Effector memory CD4-positive, alpha-beta T cell (primary cell): ENCODE measurements around the gene CYP2S1.
A peak's percentile ranks its signal among the peaks of the same experiment; 100 is the strongest.
"Not testable (repeated sequence)": the region's sequence is repeated elsewhere in the genome, so short reads cannot be mapped to it uniquely, and the experiment has no call there.

Experiments used
- DNase-seq, 3 donors: peaks; one replicate each; pipeline ENCODE4 v3.0.0-alpha.2; 2020
- H3K27ac ChIP-seq: 2 replicates; pipeline ENCODE4 v1.7.0; 2013; ENCODE audit warnings: mild to moderate bottlenecking, low read length, moderate library complexity; ENCODE audit not compliant: insufficient read depth, poor library complexity, severe bottlenecking
- H3K27me3 ChIP-seq: replicated peaks from 2 replicates; pipeline ENCODE4 v1.7.0; 2013; ENCODE audit warnings: mild to moderate bottlenecking, low read length; ENCODE audit not compliant: insufficient read depth, control insufficient read depth, poor library complexity, severe bottlenecking
- H3K36me3 ChIP-seq: 2 replicates; pipeline ENCODE4 v1.7.0; 2013; ENCODE audit warnings: mild to moderate bottlenecking, low read length, moderate library complexity; ENCODE audit not compliant: control insufficient read depth, insufficient read depth
- H3K4me1 ChIP-seq: 2 replicates; pipeline ENCODE4 v1.7.0; 2013; ENCODE audit warnings: low read length, mild to moderate bottlenecking; ENCODE audit not compliant: control insufficient read depth, insufficient read depth, poor library complexity, severe bottlenecking
- H3K4me3 ChIP-seq: 2 replicates; pipeline ENCODE4 v1.7.0; 2013; ENCODE audit warnings: low read length, low read depth, mild to moderate bottlenecking; ENCODE audit not compliant: insufficient read depth, poor library complexity, severe bottlenecking
- H3K9me3 ChIP-seq: 2 replicates; pipeline ENCODE4 v1.7.0; 2013; ENCODE audit warnings: mild to moderate bottlenecking, low read length, moderate library complexity; ENCODE audit not compliant: control insufficient read depth
- total RNA-seq, 3 donors: gene quantifications; one replicate each; lab custom pipeline; 2026; lab: John Stamatoyannopoulos, UW

Gene CYP2S1
- total RNA-seq = 0 to 0.39 (median 0) reads per million in 3 donors

DNA sequence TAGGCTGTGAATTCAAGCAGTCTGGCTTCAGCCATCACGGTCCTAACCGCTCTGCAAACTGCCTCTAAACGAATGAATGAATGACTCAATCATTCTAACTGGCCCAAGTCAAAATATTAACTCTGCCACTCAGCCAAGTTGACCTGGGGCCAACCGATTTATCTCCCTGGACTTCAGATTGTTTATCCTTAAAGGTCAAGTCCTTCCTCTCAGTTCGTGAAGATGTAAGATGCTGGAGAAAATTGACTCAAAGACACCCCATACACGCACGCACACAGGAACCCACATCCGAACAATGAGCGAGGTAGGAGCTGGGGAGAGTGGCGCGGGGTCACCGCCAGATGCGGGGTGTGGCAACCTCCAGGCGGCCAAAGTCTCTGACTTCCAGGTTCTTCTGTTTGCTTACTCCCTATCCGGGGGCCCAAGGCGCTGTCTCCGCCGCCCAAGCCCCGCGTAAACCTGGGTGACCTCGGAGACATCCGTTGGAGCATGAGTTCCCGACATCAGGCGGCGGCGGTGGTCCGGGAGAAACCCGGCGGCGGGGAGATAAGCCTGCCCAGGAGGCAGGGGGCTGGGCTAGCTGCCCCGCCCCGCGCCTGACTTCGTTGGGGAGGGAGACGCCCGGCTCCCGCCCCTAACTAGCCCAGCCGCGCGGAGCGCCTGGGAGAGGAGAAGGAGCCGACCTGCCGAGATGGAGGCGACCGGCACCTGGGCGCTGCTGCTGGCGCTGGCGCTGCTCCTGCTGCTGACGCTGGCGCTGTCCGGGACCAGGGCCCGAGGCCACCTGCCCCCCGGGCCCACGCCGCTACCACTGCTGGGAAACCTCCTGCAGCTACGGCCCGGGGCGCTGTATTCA lies at the start of gene CYP2S1:
Gene CYP2S1 (plus strand): TSS at position 646 of the 856 bp plus-strand sequence. CDS start 46 bp downstream, at position 692.
- no peak for DNase-seq
- no peak within 1 kb of the TSS for H3K27ac ChIP-seq
- no peaks in the 10 kb centered on the region for H3K36me3 ChIP-seq
- H3K27me3 ChIP-seq = peaks cover 27% of the 10 kb centered on the region
- peak within 1 kb of the TSS; percentile 28 for H3K4me3 ChIP-seq
- no peaks in the 10 kb centered on the region for H3K9me3 ChIP-seq
- H3K4me1 ChIP-seq = peaks cover 5% of the 10 kb centered on the region

GRCh38 chr19:41144403-41144802 lies 48.6 kb upstream of the CYP2S1 start:
- Histone ChIP-seq H3K9me3 (no peaks in the 10 kb centered on the region), H3K36me3 (no peaks in the 10 kb centered on the region), H3K27ac (no peak overlapping the region), H3K4me1 (no peaks in the 10 kb centered on the region), H3K4me3 (no peak overlapping the region), H3K27me3 (no peaks in the 10 kb centered on the region)
- peak; percentile 68 to 82 (median 76) for DNase-seq

GRCh38 chr19:41149831-41150230 lies 43.2 kb upstream of the CYP2S1 start:
- no peaks in the 10 kb centered on the region for H3K36me3 ChIP-seq
- no peaks in the 10 kb centered on the region for H3K4me1 ChIP-seq
- H3K9me3 ChIP-seq = no peaks in the 10 kb centered on the region
- DNase-seq = no peak
- no peak overlapping the region for H3K4me3 ChIP-seq
- no peaks in the 10 kb centered on the region for H3K27me3 ChIP-seq
- no peak overlapping the region for H3K27ac ChIP-seq

GRCh38 chr19:41150986-41151385 lies 42.0 kb upstream of the CYP2S1 start:
- H3K4me1 ChIP-seq, H3K4me3 ChIP-seq, H3K27ac ChIP-seq, H3K27me3 ChIP-seq, H3K36me3 ChIP-seq, DNase-seq, H3K9me3 ChIP-seq: not testable (repeated sequence)

- H3K27me3 ChIP-seq = no peaks in the 10 kb centered on the region
- no peaks in the 10 kb centered on the region for H3K36me3 ChIP-seq
- DNase-seq = no peak
- no peak overlapping the region for H3K27ac ChIP-seq
- no peaks in the 10 kb centered on the region for H3K9me3 ChIP-seq
- no peak overlapping the region for H3K4me3 ChIP-seq
- H3K4me1 ChIP-seq = no peaks in the 10 kb centered on the region
Observed at GRCh38 chr19:41154060-41154459, 39.0 kb upstream of the CYP2S1 start.

DNA sequence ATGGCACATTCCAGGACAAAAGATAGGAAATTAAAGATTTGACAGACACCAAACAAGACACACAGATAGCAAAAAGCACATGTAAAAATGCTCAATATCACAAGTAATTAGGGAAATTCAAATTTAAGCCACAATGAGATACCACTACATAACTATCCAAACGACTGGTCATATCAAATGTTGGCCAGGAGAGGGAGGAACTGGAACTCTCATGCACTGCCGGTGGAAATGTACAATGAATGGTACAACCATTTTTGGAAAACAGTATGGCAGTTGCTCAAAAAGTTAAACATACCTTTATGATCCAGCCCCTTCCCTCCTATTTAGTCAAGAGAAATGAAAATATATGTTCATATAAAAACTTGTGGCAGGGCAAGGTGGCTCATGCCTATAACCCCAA lies 36.8 kb upstream of the CYP2S1 start:
- H3K4me1 ChIP-seq = no peaks in the 10 kb centered on the region
- no peaks in the 10 kb centered on the region for H3K27me3 ChIP-seq
- no peak overlapping the region for H3K27ac ChIP-seq
- no peak for DNase-seq
- no peak overlapping the region for H3K4me3 ChIP-seq
- H3K9me3 ChIP-seq = no peaks in the 10 kb centered on the region
- no peaks in the 10 kb centered on the region for H3K36me3 ChIP-seq

DNA sequence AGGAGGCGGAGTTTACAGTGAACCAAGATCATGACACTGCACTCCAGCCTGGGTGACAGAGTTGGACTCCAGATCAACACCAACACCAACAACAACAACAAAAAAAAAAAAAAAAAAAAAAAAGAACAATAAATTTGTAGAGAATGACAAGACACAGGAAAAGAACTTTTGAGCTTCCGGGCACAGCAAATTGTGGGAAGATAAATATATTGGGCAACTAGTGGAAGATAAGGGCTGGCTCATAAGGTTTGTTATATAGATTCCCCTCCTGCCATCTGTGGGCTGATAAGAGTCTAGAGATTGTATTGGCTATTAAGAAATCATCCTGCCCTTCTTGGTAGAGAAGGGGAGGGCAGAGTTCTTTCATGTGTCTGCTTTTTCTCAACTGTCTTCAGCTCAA lies 33.1 kb upstream of the CYP2S1 start:
- no peak for DNase-seq
- Histone ChIP-seq H3K9me3 (no peaks in the 10 kb centered on the region), H3K36me3 (no peaks in the 10 kb centered on the region), H3K27me3 (no peaks in the 10 kb centered on the region), H3K27ac (no peak overlapping the region), H3K4me3 (no peak overlapping the region), H3K4me1 (no peaks in the 10 kb centered on the region)

DNA sequence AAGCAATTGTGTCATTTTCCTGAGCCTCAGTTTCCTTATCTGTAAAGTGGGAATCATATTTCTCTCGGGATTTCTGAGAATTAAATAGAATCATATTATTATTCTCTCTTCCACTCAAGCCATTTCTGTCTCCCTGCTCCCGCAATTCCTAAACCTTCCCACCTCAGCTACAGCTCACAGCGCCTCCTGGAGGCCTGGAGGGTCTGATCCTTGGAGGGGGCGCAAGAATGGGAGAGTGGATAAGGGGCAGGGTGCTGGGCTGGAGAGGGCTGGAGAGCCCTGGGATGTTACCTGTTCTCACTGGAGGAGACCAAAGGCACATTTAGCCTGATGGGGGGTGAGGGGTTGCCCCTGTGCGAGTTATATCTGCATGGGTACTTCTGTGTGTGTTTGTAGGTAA lies 31.1 kb upstream of the CYP2S1 start:
- H3K4me1 ChIP-seq = no peaks in the 10 kb centered on the region
- no peaks in the 10 kb centered on the region for H3K9me3 ChIP-seq
- H3K27ac ChIP-seq = no peak overlapping the region
- no peaks in the 10 kb centered on the region for H3K36me3 ChIP-seq
- no peak for DNase-seq
- H3K27me3 ChIP-seq = no peaks in the 10 kb centered on the region
- H3K4me3 ChIP-seq = no peak overlapping the region

DNA sequence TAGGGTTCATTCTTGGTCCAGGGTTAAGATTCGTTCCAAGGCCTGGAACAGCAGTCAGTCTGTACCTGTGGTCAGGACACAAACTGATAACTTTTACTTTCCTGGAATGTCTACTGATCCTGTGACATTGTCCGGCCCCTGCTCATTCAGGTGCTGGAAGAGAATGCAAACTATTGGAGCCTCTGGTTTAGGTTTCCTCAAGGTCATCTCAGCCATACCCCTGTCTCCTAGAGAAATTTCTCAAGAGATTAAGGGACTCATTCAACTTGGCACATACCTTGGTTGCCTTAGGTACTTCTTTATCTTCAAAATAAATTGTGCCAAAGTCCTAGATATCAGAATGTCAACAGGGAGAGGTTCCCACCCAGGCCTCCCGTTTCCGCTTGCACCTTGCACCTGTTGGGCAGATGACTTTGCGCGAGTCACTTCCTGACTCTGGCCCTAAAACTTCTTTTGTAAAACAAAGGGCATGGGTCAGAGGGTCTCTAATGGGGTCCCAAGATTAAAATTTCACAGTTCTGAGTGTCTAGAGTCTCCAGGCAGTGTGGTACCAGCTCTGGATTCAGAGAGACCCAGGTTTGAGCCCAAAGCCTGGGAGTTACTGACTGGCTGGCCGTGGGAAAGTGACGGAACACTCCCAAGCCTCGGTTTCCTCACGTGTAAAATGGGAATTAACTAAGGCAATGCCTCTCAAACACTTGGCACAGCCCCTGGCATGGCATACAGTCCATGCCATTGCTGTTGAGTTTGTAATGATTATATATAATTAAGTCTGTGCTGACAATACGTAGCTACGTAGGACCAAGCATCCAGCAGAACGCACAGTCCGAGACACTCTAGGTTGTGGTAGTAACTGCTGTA lies 25.8 kb upstream of the CYP2S1 start:
- DNase-seq = no peak
- Histone ChIP-seq H3K36me3 (no peaks in the 10 kb centered on the region), H3K9me3 (no peaks in the 10 kb centered on the region), H3K4me3 (no peak overlapping the region), H3K27ac (no peak overlapping the region), H3K27me3 (no peaks in the 10 kb centered on the region), H3K4me1 (no peaks in the 10 kb centered on the region)
